Astrocyte (in vitro differentiated cells and primary cell): ENCODE data around the gene KIAA0232. TPM values are rescaled to one million over a fixed set of nuclear protein-coding genes. Genes with fewer than 3 reads are reported as not detected.
"Not testable (repeated sequence)": the region's sequence is repeated elsewhere in the genome, so short reads cannot be mapped to it uniquely, and the experiment has no call there.

Experiments
- DNase-seq: peaks from one replicate; pipeline ENCODE4 v3.0.0-alpha.2; 2010; ENCODE audit warnings: low read depth
- FAIRE-seq: peaks from 2 replicates; lab custom pipeline; 2011; peaks lifted over from hg19 to GRCh38; lab: Jason Lieb, UNC
- H2AFZ ChIP-seq: 2 replicates; pipeline ENCODE4 v1.6.0; 2012; ENCODE audit warnings: low read depth, low read length, inconsistent platforms
- H3K27ac ChIP-seq: 2 replicates; pipeline ENCODE4 v1.5.1; 2011; ENCODE audit warnings: low read depth, low read length, inconsistent platforms
- H3K27me3 ChIP-seq: 2 replicates; pipeline ENCODE4 v1.6.0; 2011; ENCODE audit warnings: low read length, inconsistent platforms; ENCODE audit not compliant: insufficient read depth
- H3K36me3 ChIP-seq: 2 replicates; pipeline ENCODE4 v1.5.1; 2011; ENCODE audit warnings: low read length, inconsistent platforms; ENCODE audit not compliant: insufficient read depth
- H3K4me1 ChIP-seq: 2 replicates; pipeline ENCODE4 v1.5.1; 2011; ENCODE audit warnings: low read length, inconsistent platforms; ENCODE audit not compliant: insufficient read depth
- H3K4me2 ChIP-seq: 2 replicates; pipeline ENCODE4 v1.6.0; 2012; ENCODE audit warnings: low read length, inconsistent platforms
- H3K4me3 ChIP-seq: 2 replicates; pipeline ENCODE4 v1.5.1; 2011; ENCODE audit warnings: low read depth, mild to moderate bottlenecking, low read length, inconsistent platforms; ENCODE audit not compliant: insufficient read depth
- H3K79me2 ChIP-seq: 2 replicates; pipeline ENCODE4 v1.6.0; 2012; ENCODE audit warnings: mild to moderate bottlenecking, low read length, inconsistent platforms; ENCODE audit not compliant: insufficient read depth
- H3K9ac ChIP-seq: 2 replicates; pipeline ENCODE4 v1.6.0; 2012; ENCODE audit warnings: mild to moderate bottlenecking, low read length, inconsistent platforms
- H3K9me3 ChIP-seq: 2 replicates; pipeline ENCODE4 v1.5.1; 2012; ENCODE audit warnings: low read depth, mild to moderate bottlenecking, low read length, inconsistent platforms; ENCODE audit not compliant: insufficient read depth
- H4K20me1 ChIP-seq: 2 replicates; pipeline ENCODE4 v1.6.0; 2012; ENCODE audit warnings: low read length, inconsistent platforms; ENCODE audit not compliant: insufficient read depth
- H3K27ac Mint-ChIP-seq: one replicate; pipeline ENCODE4 v1.8.0; 2021; ENCODE audit warnings: mild to moderate bottlenecking, mixed read lengths; ENCODE audit not compliant: unreplicated experiment
- H3K27me3 Mint-ChIP-seq: one replicate; pipeline ENCODE4 v1.8.0; 2021; ENCODE audit warnings: low read depth, mixed read lengths; ENCODE audit not compliant: unreplicated experiment
- H3K36me3 Mint-ChIP-seq: one replicate; pipeline ENCODE4 v1.8.0; 2021; ENCODE audit warnings: low read depth, mixed read lengths; ENCODE audit not compliant: unreplicated experiment
- H3K4me1 Mint-ChIP-seq: one replicate; pipeline ENCODE4 v1.8.0; 2021; ENCODE audit warnings: low read depth, mixed read lengths; ENCODE audit not compliant: unreplicated experiment
- H3K4me3 Mint-ChIP-seq: one replicate; pipeline ENCODE4 v1.8.0; 2021; ENCODE audit warnings: mild to moderate bottlenecking, moderate library complexity, mixed read lengths; ENCODE audit not compliant: unreplicated experiment
- H3K9me3 Mint-ChIP-seq: one replicate; pipeline ENCODE4 v1.8.0; 2021; ENCODE audit warnings: mild to moderate bottlenecking, mixed read lengths; ENCODE audit not compliant: unreplicated experiment
- EZH2 ChIP-seq: IDR thresholded peaks from 2 replicates; pipeline ENCODE4 v1.6.1; 2012; ENCODE audit warnings: mild to moderate bottlenecking, low read length, inconsistent platforms; ENCODE audit not compliant: insufficient read depth
- total RNA-seq: library from RNA; stranded (reverse); gene quantifications from 2 replicates; pipeline ENCODE4 v1.2.1, GENCODE V29; 2021
- TF ChIP-seq, protein P1 (sequence below): IDR thresholded peaks from 2 replicates; pipeline ENCODE4 v1.5.1; 2011; ENCODE audit warnings: low read depth, mild to moderate bottlenecking, inconsistent platforms, low read length, moderate library complexity; ENCODE audit not compliant: insufficient read depth

The KIAA0232 gene
- total RNA-seq, 1 donor from 2014 or later: 27.6 TPM

DNA sequence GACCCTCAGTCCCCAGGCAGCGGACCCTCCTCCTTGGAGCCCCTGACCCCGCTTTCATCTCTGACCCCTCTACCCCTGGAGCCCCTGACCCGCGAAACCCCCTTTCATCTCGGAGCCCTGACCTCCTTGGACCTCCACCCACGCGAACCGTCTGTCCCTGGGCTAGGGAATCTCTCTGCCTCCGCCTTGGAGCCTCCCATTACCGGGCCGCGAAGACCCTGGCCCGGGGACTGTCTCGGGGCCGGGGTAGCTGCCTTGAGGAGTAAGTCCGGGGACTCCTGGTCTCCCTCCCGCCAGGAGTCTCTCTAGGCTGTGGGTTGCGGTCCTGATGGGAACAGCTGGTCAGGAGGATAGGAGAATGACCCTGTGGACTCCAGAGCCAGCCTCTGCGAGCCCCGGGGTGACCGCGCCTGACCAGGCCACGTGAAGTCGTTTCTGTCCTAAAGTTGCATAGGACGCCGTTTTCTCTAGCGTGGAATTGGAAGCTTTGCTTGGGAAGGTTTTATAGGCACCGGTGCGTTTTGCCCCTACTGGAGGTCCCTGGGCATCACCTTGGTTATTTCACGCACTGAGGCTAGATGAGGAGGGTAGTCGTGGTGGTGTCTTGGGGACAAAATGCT, 127.9 kb downstream of the KIAA0232 start:
- H3K27me3 Mint-ChIP-seq: peaks cover 15% of the 10 kb centered on the region
- Histone ChIP-seq H3K27ac (no peak overlapping the region), H4K20me1 (peaks cover 45% of the 10 kb centered on the region), H3K4me2 (peak overlapping the region; percentile 85), H3K79me2 (peaks cover 31% of the 10 kb centered on the region), H3K36me3 (no peaks in the 10 kb centered on the region), H3K4me1 (peaks cover 14% of the 10 kb centered on the region), H3K9ac (peak overlapping the region; percentile 96), H3K9me3 (no peaks in the 10 kb centered on the region), H3K27me3 (no peaks in the 10 kb centered on the region), H3K4me3 (peak overlapping the region; percentile 74), H2AFZ (peak overlapping the region; percentile 4)
- FAIRE-seq (no peak), DNase-seq (no peak)
- peaks cover 17% of the 10 kb centered on the region for H3K4me1 Mint-ChIP-seq
- peak; percentile 29 for TF ChIP-seq EZH2
- TF ChIP-seq, protein P1, sequence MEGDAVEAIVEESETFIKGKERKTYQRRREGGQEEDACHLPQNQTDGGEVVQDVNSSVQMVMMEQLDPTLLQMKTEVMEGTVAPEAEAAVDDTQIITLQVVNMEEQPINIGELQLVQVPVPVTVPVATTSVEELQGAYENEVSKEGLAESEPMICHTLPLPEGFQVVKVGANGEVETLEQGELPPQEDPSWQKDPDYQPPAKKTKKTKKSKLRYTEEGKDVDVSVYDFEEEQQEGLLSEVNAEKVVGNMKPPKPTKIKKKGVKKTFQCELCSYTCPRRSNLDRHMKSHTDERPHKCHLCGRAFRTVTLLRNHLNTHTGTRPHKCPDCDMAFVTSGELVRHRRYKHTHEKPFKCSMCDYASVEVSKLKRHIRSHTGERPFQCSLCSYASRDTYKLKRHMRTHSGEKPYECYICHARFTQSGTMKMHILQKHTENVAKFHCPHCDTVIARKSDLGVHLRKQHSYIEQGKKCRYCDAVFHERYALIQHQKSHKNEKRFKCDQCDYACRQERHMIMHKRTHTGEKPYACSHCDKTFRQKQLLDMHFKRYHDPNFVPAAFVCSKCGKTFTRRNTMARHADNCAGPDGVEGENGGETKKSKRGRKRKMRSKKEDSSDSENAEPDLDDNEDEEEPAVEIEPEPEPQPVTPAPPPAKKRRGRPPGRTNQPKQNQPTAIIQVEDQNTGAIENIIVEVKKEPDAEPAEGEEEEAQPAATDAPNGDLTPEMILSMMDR: peak; percentile 7
- peak overlapping the region; percentile 91 for H3K4me3 Mint-ChIP-seq
- no peaks in the 10 kb centered on the region for H3K36me3 Mint-ChIP-seq
- H3K27ac Mint-ChIP-seq: peak overlapping the region; percentile 85
- H3K9me3 Mint-ChIP-seq: no peaks in the 10 kb centered on the region

- Histone ChIP-seq H3K4me2 (peak overlapping the region; percentile 85), H3K4me1 (peaks cover 14% of the 10 kb centered on the region), H3K9me3 (no peaks in the 10 kb centered on the region), H3K79me2 (peaks cover 33% of the 10 kb centered on the region), H3K4me3 (no peak overlapping the region), H3K27me3 (no peaks in the 10 kb centered on the region), H2AFZ (no peak overlapping the region), H3K9ac (no peak overlapping the region), H4K20me1 (peaks cover 51% of the 10 kb centered on the region), H3K36me3 (no peaks in the 10 kb centered on the region), H3K27ac (no peak overlapping the region)
- Mint-ChIP-seq H3K9me3 (no peaks in the 10 kb centered on the region), H3K36me3 (no peaks in the 10 kb centered on the region), H3K4me1 (peaks cover 17% of the 10 kb centered on the region), H3K4me3 (peak overlapping the region; percentile 91), H3K27ac (no peak overlapping the region), H3K27me3 (peaks cover 7% of the 10 kb centered on the region)
- no peak for FAIRE-seq
- DNase-seq: no peak
- TF ChIP-seq, protein P1: no peak
- no peak for TF ChIP-seq EZH2
Observed at GRCh38 chr4:6910960-6911874, 128.7 kb downstream of the KIAA0232 start.

DNA sequence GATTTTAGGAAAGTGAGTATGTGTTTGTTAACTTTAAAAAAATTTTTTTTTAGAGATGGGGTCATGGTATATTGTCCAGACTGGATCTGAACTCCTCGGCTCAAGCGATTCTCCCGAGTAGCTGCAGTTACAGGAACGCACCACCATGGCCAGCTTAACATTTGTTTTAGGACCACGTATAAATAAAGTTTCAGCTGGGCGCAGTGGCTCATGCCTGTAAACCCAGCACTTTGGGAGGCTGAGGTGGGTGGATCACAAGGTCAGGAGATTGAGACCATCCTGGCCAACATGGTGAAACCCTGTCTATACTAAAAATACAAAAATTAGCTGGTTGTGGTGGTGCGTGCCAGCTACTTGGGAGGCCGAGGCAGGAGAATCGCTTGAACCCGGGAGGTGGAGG, 129.4 kb downstream of the KIAA0232 start:
- peaks cover 58% of the 10 kb centered on the region for H4K20me1 ChIP-seq
- FAIRE-seq: not testable (repeated sequence)

More for the DNA sequence above, 129.4 kb downstream of the KIAA0232 start:
- peaks cover 38% of the 10 kb centered on the region for H3K79me2 ChIP-seq
- not testable (repeated sequence) for H3K9me3 Mint-ChIP-seq, H3K27ac Mint-ChIP-seq, H3K4me3 ChIP-seq, H3K27ac ChIP-seq, H3K27me3 Mint-ChIP-seq, H3K36me3 Mint-ChIP-seq, H3K9ac ChIP-seq, H3K36me3 ChIP-seq, H3K4me3 Mint-ChIP-seq, H2AFZ ChIP-seq, DNase-seq, H3K4me2 ChIP-seq, H3K27me3 ChIP-seq, H3K9me3 ChIP-seq
- peaks cover 24% of the 10 kb centered on the region for H3K4me1 Mint-ChIP-seq
- peaks cover 21% of the 10 kb centered on the region for H3K4me1 ChIP-seq
